Measurements from ENCODE around the gene PARVA. TPM values are rescaled to one million over a fixed set of nuclear protein-coding genes. Genes with fewer than 3 reads are reported as not detected.

PARVA gene
- total RNA-seq, 1 experiment from 2014 or later, result 18.1 TPM

GRCh38 chr11:12469451-12469850 lies 92.1 kb downstream of the PARVA start:
- TF ChIP-seq CTCF (conservative IDR thresholded peaks at IDR 0.05), result no peak
- Histone ChIP-seq H2AK5ac (ENCODE audit: insufficient read length, low read length) (no peak overlapping the region), H3K23me2 (ENCODE audit: insufficient read length, low read depth, low read length, poor library complexity, severe bottlenecking) (no peaks in the 10 kb centered on the region), H3K23ac (ENCODE audit: insufficient read length, low read depth, low read length) (no peak overlapping the region), H3K4me1 (ENCODE audit: insufficient read depth, low read length) (no peaks in the 10 kb centered on the region; the same call in 1 of the 2 replicates), H3T11ph (ENCODE audit: low read length) (no peak overlapping the region), H2BK5ac (ENCODE audit: insufficient read length, low read length) (no peak overlapping the region), H2BK120ac (ENCODE audit: low read depth, low read length, poor library complexity, severe bottlenecking) (no peak overlapping the region), H3K9ac (ENCODE audit: extremely low read depth, insufficient read length, low read length) (no peak overlapping the region), H3K27ac (ENCODE audit: insufficient read length, low read depth, low read length) (no peak overlapping the region), H4K91ac (ENCODE audit: insufficient read length, low read depth, low read length) (no peak overlapping the region), H3K14ac (ENCODE audit: insufficient read depth, low read length) (no peak overlapping the region), H2AFZ (ENCODE audit: low read length) (no peak overlapping the region), H3K79me1 (ENCODE audit: insufficient read depth, low read depth, low read length, poor library complexity, severe bottlenecking) (no peaks in the 10 kb centered on the region), H3K9me3 (ENCODE audit: control insufficient read depth, low read depth, low read length) (no peaks in the 10 kb centered on the region), H3K4me2 (ENCODE audit: insufficient read depth, insufficient read length, low read length) (no peak overlapping the region), H4K8ac (replicated peaks; ENCODE audit: insufficient read length, low read depth, low read length) (no peak overlapping the region), H4K20me1 (ENCODE audit: control insufficient read depth, insufficient read depth, insufficient read length) (no peaks in the 10 kb centered on the region), H3K79me2 (ENCODE audit: insufficient read depth, low read length) (no peaks in the 10 kb centered on the region), H3K27me3 (ENCODE audit: insufficient read depth, low read length) (no peaks in the 10 kb centered on the region), H3K18ac (ENCODE audit: insufficient read length, low read depth, low read length) (no peak overlapping the region), H2BK20ac (ENCODE audit: low read depth, low read length, poor library complexity, severe bottlenecking) (no peak overlapping the region), H3K4ac (ENCODE audit: low read depth, low read length) (no peak overlapping the region), H4K5ac (ENCODE audit: insufficient read length, low read depth, low read length) (no peak overlapping the region), H3K56ac (ENCODE audit: insufficient read length, low read depth, low read length) (no peak overlapping the region), H2BK12ac (ENCODE audit: insufficient read length, low read depth, low read length) (no peak overlapping the region), H2BK15ac (ENCODE audit: low read depth, low read length) (no peak overlapping the region)
- H3K4me3 Mint-ChIP-seq, result no peak overlapping the region
- no CpG with 5 or more reads among the region's 3 CpGs for WGBS (ENCODE audit: extremely low coverage, insufficient read length, low lambda C conversion rate)
- H3K27ac Mint-ChIP-seq, result peak overlapping the region in 1 of 3 experiments; percentile 78; a peak in 1 of 7 replicates
- no peak for DNase-seq
- peaks cover 0 to under 1% of the 10 kb centered on the region in 2 experiments; a peak in 3 of 5 replicates for H3K9me3 Mint-ChIP-seq
- no peaks in the 10 kb centered on the region for H3K27me3 Mint-ChIP-seq (ENCODE audit: low read depth)
- peaks cover under 1 to 1% (median under 1%) of the 10 kb centered on the region in 3 experiments; a peak in 3 of 7 replicates for H3K36me3 Mint-ChIP-seq (ENCODE audit: insufficient read depth in 1 of 3, low read depth in 3 of 3)
- H3K4me1 Mint-ChIP-seq, result peaks cover 24 to 26% of the 10 kb centered on the region in 2 experiments
